Measurements from ENCODE around the gene RAB19.
A peak's percentile ranks its signal among the peaks of the same experiment; 100 is the strongest.

Gene RAB19

DNA sequence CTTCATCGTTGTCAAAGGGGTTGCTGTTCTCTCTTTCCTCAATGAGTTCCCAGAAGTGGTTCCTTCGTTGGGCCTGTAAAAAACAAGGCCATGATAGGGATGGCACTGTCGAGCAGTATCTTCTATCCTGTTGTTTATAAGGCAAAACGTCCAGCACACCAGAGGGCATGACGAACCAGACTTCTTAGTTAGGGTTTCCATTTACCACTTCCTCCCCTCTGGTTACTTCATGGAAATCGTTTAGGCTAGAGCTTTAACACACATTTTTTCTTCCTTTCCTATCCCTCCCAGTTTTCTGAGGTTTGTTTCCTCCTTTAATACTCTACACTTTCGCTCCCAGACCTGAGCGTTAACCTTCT, 50.8 kb downstream of the RAB19 start:
- DNase-seq: no peak

DNA sequence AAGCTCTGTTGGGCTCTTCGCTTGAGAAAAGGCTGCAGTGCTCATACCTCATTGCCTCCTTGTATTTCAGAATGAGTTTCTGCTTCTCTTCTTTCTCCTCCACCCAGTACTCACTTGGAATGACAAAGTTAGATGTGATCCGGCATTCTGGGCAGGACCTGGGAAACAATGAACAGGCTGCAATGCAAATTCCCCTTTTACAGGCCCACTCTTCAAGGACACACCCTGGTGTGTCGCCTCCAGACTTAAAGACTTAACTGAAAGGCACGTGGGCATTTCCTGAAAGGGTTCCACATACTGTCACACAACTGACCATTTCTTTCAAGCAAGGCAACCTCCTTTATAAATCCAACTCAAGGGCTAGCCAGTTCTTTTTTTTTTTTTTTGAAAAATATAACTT, 51.9 kb downstream of the RAB19 start:
- no peak for DNase-seq

- DNase-seq: no peak
Measured at GRCh38 chr7:140456551-140457051, 52.7 kb downstream of the RAB19 start.

DNA sequence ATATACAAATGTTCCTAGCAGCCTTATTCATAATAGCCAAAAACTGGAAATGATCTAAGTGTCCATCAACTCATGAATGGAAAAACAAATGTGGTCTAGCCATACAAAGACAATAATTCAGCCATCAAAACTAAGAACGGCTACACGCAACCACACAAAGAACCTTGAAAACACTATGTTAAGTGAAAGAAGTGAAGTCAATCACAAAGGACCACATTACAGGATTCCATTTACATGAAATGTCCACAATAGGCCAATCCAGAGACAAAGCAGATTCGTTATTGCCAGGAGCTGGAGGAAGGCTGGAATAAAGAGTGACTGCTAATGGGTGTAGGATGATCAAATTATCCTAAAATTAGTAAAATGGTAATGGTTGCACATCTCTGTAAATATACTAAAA, 54.3 kb downstream of the RAB19 start:
- no peak for DNase-seq

DNA sequence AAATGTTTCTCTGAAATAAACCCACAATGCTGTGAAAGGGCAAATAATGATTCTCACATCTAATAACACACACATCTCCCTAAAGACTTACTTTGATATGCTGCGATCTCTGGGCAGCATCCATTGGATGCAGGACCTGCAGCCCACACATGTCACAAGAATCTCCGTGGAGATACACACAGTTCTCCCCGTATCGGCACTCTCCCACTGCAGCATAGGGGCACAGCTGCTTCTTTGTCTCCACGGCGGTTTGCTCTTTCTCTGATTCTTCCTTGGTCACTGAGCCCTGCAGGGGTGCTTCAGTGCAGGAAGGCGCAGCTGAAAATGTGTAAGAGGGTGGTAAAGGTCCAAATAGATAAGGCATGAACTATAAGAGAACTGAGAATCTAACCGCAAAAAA, 55.1 kb downstream of the RAB19 start:
- no peak for DNase-seq

DNA sequence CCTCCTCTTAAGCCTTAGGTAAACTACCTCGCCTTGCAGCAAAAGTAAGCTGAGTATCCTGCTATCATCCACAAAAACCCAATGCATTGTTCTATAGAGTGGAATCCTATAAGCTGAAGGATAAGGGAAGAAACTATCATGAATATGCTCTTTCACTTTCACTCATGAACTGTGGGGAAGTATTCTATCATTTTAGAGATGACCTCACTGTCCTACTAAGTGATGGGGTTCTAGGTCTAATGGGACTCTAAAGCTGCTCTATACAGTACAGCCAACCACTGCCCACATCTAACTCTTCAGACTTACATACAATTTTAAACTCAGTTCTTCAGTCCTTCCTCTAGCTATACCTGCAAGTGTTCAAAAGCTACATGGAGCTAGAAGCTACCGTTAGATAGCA, 59.3 kb downstream of the RAB19 start:
- no peak for DNase-seq

DNA sequence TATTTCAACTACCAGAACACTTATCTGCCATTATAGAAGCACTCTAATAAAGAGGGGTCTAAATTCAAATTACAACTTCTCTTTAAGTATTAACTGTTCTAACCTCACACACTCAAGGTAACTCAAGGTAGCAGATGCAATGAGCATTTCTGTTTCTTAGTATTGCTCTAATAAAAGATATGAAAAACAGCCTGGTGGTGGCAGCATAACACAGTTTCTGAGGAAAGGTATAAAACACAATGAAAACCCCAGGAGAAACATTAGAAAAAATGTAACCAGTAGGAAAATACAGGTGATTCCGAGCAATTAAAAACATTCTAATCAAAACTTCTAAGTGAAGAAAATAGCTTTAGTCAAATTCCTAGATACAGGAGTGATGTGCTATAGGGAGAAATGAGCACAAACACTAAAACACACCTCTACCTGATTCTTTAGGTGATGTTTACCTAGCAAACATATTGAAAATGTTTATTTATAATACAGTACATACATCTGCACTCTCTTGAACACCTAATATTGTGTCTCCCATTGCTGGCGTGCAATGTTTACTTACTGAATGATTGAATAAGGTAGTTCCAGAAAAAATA, 72.0 kb downstream of the RAB19 start:
- peak; percentile 69 for DNase-seq

DNA sequence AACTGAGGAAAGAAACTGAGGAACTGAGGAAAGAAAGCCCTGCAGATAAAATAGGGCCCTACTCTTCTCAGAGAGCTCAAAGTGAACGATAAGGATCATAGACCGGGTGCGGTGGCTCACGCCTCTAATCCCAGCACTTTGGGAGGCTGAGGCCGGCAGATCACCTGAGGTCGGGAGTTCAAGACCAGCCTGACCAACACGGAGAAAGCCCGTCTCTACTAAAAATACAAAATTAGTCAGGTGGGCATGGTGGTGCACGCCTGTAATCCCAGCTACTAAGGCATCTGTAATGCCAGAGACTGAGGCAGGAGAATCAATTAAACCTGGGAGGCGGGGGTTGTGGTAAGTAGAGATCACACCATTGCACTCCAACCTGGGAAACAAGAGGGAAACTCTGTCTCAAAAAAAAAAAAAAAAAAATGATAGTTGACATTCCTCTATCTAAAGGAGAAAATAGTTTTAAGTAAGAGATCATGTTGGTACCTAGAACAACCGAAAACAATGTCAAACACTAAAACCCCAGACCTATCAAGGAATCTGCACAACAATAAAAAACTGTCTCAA, 72.9 kb downstream of the RAB19 start:
- no peak for DNase-seq

Data from activated effector memory CD4-positive, alpha-beta T cell treated with anti-CD3 and anti-CD28 coated beads, Interleukin-2, amount 50 U/mL, for 16 hours (primary cell).